HFFc6 (cell line): ENCODE data around the gene CMTM5. TPM values are rescaled to one million over a fixed set of nuclear protein-coding genes. Genes with fewer than 3 reads are reported as not detected.

ENCODE experiments used
- DNase-seq: peaks from one replicate; pipeline ENCODE4 v3.0.0-alpha.2; 2018
- H3K27ac Mint-ChIP-seq: 2 replicates; pipeline ENCODE4 v1.8.0; 2020; ENCODE audit warnings: mild to moderate bottlenecking, mixed read lengths
- H3K27me3 Mint-ChIP-seq: 2 replicates; pipeline ENCODE4 v1.8.0; 2021; ENCODE audit warnings: mild to moderate bottlenecking, moderate library complexity, mixed read lengths; ENCODE audit not compliant: insufficient read depth
- H3K36me3 Mint-ChIP-seq: 2 replicates; pipeline ENCODE4 v1.8.0; 2021; ENCODE audit warnings: low read depth, mixed read lengths
- H3K4me1 Mint-ChIP-seq: 2 replicates; pipeline ENCODE4 v1.8.0; 2020; ENCODE audit warnings: low read depth, mixed read lengths
- H3K4me3 Mint-ChIP-seq: 2 replicates; pipeline ENCODE4 v1.8.0; 2020; ENCODE audit warnings: mild to moderate bottlenecking, moderate library complexity, mixed read lengths
- H3K9me3 Mint-ChIP-seq: 2 replicates; pipeline ENCODE4 v1.8.0; 2020; ENCODE audit warnings: mild to moderate bottlenecking, mixed read lengths
- total RNA-seq, 6 experiments: library from RNA; stranded (reverse); fragmentation: NEBNext Ultra II Directional; extraction: Animal tissue kit (Norgen Biotek cat#: 25700); gene quantifications; 2 replicates in 1 of 6; 3 replicates in 5 of 6; pipeline ENCODE4 v1.2.3, GENCODE V29; 2021
- TF ChIP-seq, protein P1 (sequence below): fragments of 200-600 bp; sonication (generic); IDR thresholded peaks from 2 replicates; pipeline ENCODE4 v1.5.0; 2021; ENCODE audit warnings: antibody characterized with exemption, mild to moderate bottlenecking

Gene CMTM5
- total RNA-seq, 6 experiments from 2014 or later, result not detected

DNA sequence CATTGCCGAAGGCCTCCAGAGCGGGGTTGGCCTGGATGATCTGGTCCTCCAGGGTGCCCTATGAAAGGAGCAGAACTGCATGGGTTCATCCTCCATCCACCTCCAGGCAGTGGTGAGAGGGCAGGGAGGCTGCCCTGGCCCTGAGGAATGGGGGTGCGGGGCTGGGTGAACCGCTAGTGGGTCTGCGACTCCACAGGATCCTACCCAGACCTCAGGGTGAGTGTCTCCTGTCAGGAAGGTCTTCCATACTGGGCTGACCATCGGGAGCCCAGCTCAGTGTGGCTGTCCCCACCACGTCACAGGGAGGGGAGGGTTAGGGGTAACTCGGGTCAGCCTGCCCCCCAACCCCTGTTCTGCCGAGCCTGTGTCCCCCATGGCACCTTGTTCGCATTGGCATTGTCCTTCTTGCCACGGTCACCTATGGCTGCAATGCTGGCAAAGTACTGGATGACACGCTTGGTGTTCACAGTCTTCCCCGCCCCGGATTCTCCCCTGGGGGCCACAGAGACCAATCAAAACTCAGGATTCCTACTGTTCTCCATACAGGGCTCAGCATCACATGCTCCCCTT, 27.6 kb downstream of the CMTM5 start:
- H3K9me3 Mint-ChIP-seq, result no peaks in the 10 kb centered on the region
- no peak overlapping the region for H3K4me3 Mint-ChIP-seq
- no peak for DNase-seq
- H3K4me1 Mint-ChIP-seq, result no peaks in the 10 kb centered on the region
- no peak overlapping the region for H3K27ac Mint-ChIP-seq
- H3K27me3 Mint-ChIP-seq, result peaks cover 71% of the 10 kb centered on the region
- H3K36me3 Mint-ChIP-seq, result no peaks in the 10 kb centered on the region
- TF ChIP-seq, protein P1, sequence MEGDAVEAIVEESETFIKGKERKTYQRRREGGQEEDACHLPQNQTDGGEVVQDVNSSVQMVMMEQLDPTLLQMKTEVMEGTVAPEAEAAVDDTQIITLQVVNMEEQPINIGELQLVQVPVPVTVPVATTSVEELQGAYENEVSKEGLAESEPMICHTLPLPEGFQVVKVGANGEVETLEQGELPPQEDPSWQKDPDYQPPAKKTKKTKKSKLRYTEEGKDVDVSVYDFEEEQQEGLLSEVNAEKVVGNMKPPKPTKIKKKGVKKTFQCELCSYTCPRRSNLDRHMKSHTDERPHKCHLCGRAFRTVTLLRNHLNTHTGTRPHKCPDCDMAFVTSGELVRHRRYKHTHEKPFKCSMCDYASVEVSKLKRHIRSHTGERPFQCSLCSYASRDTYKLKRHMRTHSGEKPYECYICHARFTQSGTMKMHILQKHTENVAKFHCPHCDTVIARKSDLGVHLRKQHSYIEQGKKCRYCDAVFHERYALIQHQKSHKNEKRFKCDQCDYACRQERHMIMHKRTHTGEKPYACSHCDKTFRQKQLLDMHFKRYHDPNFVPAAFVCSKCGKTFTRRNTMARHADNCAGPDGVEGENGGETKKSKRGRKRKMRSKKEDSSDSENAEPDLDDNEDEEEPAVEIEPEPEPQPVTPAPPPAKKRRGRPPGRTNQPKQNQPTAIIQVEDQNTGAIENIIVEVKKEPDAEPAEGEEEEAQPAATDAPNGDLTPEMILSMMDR, result no peak

DNA sequence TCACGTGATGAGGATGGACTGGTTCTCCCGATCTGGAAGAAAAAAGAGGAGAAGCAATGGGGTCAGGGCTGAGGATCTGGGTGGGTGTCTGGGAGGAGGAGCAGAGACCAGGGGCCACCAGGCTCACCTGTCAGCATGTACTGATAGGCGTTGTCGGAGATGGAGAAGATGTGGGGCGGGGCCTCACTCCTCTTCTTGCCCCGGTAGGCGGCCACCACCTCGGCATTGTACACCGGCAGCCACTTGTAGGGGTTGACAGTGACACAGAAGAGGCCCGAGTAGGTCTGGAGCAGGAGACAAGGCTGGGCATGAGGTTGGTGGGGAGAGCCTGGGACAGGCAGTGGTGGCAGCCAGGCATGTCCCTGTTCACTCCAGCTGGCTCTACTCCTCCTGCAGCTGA, 28.2 kb downstream of the CMTM5 start:
- Mint-ChIP-seq H3K27me3 (peaks cover 68% of the 10 kb centered on the region), H3K4me1 (no peaks in the 10 kb centered on the region), H3K9me3 (no peaks in the 10 kb centered on the region), H3K27ac (no peak overlapping the region), H3K4me3 (no peak overlapping the region), H3K36me3 (no peaks in the 10 kb centered on the region)
- TF ChIP-seq, protein P1, result no peak
- DNase-seq, result no peak

DNA sequence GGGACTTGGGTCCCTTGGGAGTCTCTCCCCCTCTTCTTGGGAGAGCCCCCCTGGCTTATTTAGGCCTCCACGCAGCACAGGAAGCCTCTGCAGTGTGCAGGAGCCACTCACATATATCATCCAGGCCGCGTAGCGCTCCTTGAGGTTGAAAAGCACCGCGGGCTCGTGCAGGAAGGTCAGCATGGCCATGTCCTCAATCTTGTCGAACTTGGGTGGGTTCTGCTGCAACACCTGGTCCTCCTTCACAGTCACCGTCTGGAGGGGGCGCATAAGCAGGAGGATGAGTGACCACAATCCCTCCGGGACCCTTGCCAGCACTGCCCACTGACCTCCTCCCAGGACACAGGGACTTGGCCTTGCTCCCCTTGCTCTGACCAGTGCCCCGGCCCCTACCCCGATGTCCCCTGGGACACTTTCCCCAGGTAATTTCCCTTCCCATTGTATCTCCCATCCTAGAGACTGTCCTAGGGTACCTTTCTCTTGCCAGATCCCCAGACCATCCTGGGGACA, 28.7 kb downstream of the CMTM5 start:
- no peak overlapping the region for H3K27ac Mint-ChIP-seq
- TF ChIP-seq, protein P1, result no peak
- DNase-seq, result no peak
- H3K27me3 Mint-ChIP-seq, result peaks cover 70% of the 10 kb centered on the region
- no peak overlapping the region for H3K4me3 Mint-ChIP-seq
- H3K36me3 Mint-ChIP-seq, result no peaks in the 10 kb centered on the region
- no peaks in the 10 kb centered on the region for H3K9me3 Mint-ChIP-seq
- H3K4me1 Mint-ChIP-seq, result no peaks in the 10 kb centered on the region

DNA sequence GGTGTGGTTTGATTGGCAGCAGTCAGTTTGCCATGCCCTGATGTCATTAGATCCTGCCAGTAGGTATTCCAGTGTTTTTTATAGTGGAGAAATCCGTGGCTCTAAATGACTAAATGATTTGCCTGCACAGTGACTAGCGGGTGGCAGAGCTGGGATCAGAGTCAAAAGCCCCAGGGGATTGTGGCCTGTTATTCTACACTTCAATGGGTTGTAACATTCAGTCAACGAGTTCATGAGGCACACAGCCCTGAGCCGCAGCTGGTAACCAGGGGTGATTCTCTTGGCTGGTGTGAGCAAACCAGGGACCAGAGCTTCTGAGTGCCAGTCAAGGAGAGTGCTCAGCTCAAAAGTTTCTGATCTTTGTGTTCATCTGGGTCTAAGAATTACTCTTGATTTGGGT, 29.4 kb downstream of the CMTM5 start:
- Mint-ChIP-seq H3K9me3 (no peaks in the 10 kb centered on the region), H3K4me1 (no peaks in the 10 kb centered on the region), H3K27me3 (peaks cover 67% of the 10 kb centered on the region), H3K36me3 (no peaks in the 10 kb centered on the region), H3K4me3 (no peak overlapping the region), H3K27ac (no peak overlapping the region)
- TF ChIP-seq, protein P1, result no peak
- DNase-seq, result no peak

DNA sequence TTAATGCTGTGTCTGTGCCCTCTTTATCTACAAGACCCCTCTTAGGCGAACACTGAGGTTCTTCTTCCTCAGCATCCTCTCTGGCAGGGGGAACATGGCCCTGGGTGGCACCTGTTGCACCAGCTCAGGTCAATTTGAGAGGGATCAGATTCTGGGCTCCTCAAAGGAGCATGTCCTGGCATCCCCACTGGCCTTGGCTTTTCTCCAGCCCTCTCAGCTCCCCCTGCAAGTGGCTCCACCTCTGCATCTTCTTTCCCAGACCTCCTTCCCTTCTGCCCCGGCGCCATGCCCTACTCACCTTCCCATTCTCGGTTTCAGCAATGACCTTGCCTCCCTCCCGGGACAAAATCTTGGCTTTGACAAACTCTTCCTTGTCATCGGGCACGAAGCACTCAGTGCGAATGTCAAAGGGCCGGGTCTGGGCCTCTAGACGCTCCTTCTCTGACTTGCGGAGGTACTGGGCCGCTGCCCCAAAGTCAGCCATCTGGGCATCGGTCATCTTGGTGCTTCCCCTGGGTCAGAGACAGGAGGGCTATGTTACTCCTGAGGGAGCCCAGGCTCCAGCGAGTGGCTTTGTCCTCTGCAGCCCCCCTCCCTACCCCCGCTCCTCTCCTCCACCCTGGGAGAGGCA, 30.0 kb downstream of the CMTM5 start:
- Mint-ChIP-seq H3K36me3 (no peaks in the 10 kb centered on the region), H3K9me3 (no peaks in the 10 kb centered on the region), H3K27me3 (peaks cover 66% of the 10 kb centered on the region), H3K4me1 (no peaks in the 10 kb centered on the region), H3K4me3 (no peak overlapping the region), H3K27ac (no peak overlapping the region)
- DNase-seq, result no peak
- TF ChIP-seq, protein P1, result no peak
